ENCODE data around the gene DNAH5.
"Not testable (repeated sequence)": the region's sequence is repeated elsewhere in the genome, so short reads cannot be mapped to it uniquely, and the experiment has no call there.

The DNAH5 gene

GRCh38 chr5:13809921-13810320 lies 134.6 kb downstream of the DNAH5 start:
- TF ChIP-seq ZFX (IDR thresholded peaks at IDR 0.05) (no peak), CTCF (conservative IDR thresholded peaks at IDR 0.05) (no peak)
- H3K27ac ChIP-seq = no peak overlapping the region

GRCh38 chr5:13804336-13804735 lies 140.2 kb downstream of the DNAH5 start:
- H3K27ac ChIP-seq = no peak overlapping the region
- no peak for TF ChIP-seq ZFX (IDR thresholded peaks at IDR 0.05)
- TF ChIP-seq CTCF (conservative IDR thresholded peaks at IDR 0.05) = no peak

GRCh38 chr5:13798569-13798968 lies 145.9 kb downstream of the DNAH5 start:
- H3K27ac ChIP-seq = not testable (repeated sequence)

- no peak for TF ChIP-seq CTCF (conservative IDR thresholded peaks at IDR 0.05)
- no peak for TF ChIP-seq ZFX (IDR thresholded peaks at IDR 0.05)
- H3K27ac ChIP-seq = no peak overlapping the region
These were observed 158.6 kb downstream of the DNAH5 start for GRCh38 chr5:13785781-13786415.

- no peak for TF ChIP-seq ZFX (IDR thresholded peaks at IDR 0.05)
- H3K27ac ChIP-seq = no peak overlapping the region
These were observed 160.8 kb downstream of the DNAH5 start for GRCh38 chr5:13783726-13784125.

GRCh38 chr5:13780081-13780480 lies 164.4 kb downstream of the DNAH5 start:
- H3K27ac ChIP-seq = no peak overlapping the region
- TF ChIP-seq CTCF (conservative IDR thresholded peaks at IDR 0.05) = no peak
- no peak for TF ChIP-seq ZFX (IDR thresholded peaks at IDR 0.05)

GRCh38 chr5:13773649-13774048 lies 170.8 kb downstream of the DNAH5 start:
- no peak overlapping the region for H3K27ac ChIP-seq
- no peak for TF ChIP-seq ZFX (IDR thresholded peaks at IDR 0.05)
- no peak for TF ChIP-seq CTCF (conservative IDR thresholded peaks at IDR 0.05)

- TF ChIP-seq ZFX (IDR thresholded peaks at IDR 0.05) (no peak), CTCF (conservative IDR thresholded peaks at IDR 0.05) (no peak)
- H3K27ac ChIP-seq = no peak overlapping the region
These were observed 173.4 kb downstream of the DNAH5 start for GRCh38 chr5:13771011-13771571.

All from C4-2B (cell line).